Regular cardiac myocyte (primary cell): ENCODE results near the gene STYK1. TPM values are rescaled to one million over a fixed set of nuclear protein-coding genes. Genes with fewer than 3 reads are reported as not detected.

Experiments used
- total RNA-seq: library from RNA; depleted of rRNA; stranded (reverse); fragments of >200 nt; gene quantifications from 2 replicates; pipeline ENCODE4 v1.2.3, GENCODE V29; 2014

Gene STYK1, protein sequence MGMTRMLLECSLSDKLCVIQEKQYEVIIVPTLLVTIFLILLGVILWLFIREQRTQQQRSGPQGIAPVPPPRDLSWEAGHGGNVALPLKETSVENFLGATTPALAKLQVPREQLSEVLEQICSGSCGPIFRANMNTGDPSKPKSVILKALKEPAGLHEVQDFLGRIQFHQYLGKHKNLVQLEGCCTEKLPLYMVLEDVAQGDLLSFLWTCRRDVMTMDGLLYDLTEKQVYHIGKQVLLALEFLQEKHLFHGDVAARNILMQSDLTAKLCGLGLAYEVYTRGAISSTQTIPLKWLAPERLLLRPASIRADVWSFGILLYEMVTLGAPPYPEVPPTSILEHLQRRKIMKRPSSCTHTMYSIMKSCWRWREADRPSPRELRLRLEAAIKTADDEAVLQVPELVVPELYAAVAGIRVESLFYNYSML
- 2.0 and 4.8 TPM in 2 replicates for total RNA-seq

DNA sequence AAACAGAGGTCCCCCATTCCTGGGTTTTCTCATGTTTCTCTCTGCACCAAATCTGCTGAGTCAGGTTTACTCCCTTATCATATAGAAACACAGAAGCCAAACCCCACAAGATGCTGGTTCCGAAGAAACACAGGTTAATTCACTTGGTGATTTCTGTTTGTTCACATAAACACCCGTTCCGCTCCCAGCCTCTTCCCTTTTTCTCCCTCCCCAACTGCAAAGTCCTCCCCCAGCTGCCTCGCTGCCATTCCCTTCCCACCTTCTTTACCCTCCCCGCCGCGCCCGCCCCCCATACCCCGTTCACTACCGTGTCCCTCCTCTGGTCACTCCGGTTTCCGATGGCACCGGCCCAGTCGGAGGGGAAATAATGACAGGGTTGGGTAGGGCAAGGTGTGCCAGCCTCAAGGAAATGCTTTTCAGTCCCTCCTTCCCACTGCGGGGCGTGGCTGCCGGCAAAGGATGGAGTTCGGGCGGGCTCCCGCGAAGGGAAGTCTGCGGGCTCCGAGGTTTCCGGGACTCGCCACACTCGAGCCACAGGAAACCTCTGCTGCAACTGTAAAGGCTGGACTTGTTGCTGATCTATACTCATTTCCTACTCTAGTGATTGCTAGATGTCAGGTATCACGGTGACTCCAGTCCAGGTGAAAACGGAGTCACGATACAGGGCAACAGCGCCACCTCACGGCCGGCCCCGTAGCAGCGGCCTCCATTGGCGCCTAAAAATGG is at the start of gene STYK1:
Gene STYK1, minus strand, starts transcription at position 394 of the 726 bp plus-strand sequence. CDS start 39,434 bp downstream, outside the sequence.

DNA sequence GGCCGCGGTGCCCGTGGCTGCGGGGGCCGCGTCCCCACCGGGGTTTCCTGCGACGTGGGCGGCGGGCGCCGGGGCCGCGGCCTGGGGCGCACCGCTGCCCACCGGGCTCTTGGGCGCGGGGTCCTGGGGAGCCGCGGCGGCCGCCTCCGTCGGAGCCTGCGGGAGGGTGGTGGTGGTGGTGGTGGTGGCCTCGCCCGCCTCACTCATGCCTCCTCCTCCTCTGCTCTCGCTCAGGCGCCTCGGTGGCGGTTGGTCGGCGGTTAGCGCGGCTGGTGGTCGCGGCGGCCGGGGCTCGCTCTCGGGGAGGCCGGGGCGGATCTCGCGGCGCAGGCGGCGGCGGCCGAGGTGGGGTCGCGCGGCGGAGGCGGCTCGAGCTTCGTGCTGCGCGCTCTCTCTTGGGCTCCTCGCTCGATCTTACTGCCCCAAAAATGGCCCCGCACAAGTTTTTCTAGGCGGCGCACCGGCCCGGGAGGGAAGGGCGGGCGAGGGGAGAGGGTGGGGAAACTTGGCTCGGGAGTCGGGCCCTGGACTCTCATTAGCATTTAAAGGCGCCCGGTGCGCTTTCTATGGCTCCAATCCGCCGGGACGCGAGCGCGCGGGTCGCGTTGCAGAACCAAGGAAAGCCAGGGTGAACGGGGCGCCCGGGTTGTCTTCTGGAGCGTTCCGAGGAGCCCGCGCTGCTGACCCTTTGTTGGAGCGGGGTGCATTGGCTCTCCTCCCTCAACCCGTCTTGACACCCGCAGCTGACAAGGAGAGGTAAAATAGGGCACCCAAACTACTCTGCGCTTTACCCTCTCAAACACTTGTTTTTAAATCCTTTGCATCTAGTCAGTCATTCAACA is 49.3 kb upstream of the STYK1 start, which contains the start of gene YBX3:
Gene YBX3, minus strand, starts transcription at position 419 of the 842 bp plus-strand sequence. Its CDS starts 212 bp downstream, at position 207.

DNA sequence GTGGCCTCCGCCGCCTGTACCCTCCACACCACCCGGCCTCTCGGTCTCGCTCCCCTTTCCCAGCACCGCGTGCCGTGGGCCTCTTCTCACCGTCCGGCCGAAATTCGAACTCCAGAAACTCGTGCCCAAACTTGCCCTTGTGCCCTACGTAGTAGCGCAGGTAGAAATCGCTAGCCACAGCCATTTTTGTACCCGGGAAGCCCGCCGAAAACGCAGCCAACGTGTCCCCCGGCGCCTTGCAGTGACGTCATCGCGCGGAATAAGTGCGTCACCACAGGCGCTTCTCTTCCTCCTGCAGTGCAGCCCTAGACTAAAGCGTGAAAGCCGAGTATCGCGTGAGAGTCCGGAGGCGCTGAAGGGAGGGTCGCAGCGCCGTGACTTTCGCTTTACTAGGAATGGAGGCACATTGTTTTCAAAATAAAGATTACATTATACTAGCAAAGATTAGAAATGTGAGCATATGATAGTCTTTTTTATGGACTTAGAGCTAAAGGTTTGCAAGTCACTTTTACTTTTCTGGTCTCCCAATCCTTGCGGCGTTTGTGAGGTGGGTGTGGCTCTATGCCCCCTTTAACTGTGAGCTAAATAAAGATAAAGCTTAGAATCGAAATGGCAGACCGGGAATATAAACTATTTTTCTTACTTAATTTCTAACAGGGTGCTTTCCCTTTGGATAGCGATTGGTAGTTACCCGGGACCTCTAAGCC is 60.4 kb downstream of the STYK1 start, which contains the start of gene MAGOHB:
Gene MAGOHB, minus strand, starts transcription at position 261 of the 707 bp plus-strand sequence. Its CDS starts 77 bp downstream, at position 184.

Other genes starting within 250 kb of the STYK1 start
- gene KLRC2, start 238.0 kb downstream of the STYK1 start, total RNA-seq = not detected in 2 replicates
- not detected in 2 replicates for gene KLRC1, start 220.7 kb downstream of the STYK1 start, total RNA-seq
- gene EIF2S3B, start 168.2 kb downstream of the STYK1 start, total RNA-seq = 0.85 and 1.3 TPM in 2 replicates
- 16.3 and 22.6 TPM in 2 replicates for gene MAGOHB, start 60.4 kb downstream of the STYK1 start, total RNA-seq
- 64.5 and 153 TPM in 2 replicates for gene YBX3, start 49.3 kb upstream of the STYK1 start, total RNA-seq
- under 0.01 TPM in 1 of 2 replicates, not detected in the other for gene TAS2R7, start 128.6 kb upstream of the STYK1 start, total RNA-seq
- under 0.01 TPM in 1 of 2 replicates, not detected in the other for gene TAS2R8, start 133.2 kb upstream of the STYK1 start, total RNA-seq
- gene TAS2R9, start 136.1 kb upstream of the STYK1 start, total RNA-seq = not detected in 2 replicates
- gene TAS2R10, start 152.3 kb upstream of the STYK1 start, total RNA-seq = under 0.01 and 0.19 TPM in 2 replicates
- 0.28 and 1.2 TPM in 2 replicates for gene PRR4, start 175.4 kb upstream of the STYK1 start, total RNA-seq
- gene PRH1, start 210.2 kb upstream of the STYK1 start, total RNA-seq = 7.3 and 18.3 TPM in 2 replicates
- gene TAS2R13, start 235.5 kb upstream of the STYK1 start, total RNA-seq = 0.58 and 1.1 TPM in 2 replicates